Epidermal melanocyte (primary cell): ENCODE measurements around the gene AGRN.
A peak's percentile ranks its signal among the peaks of the same experiment; 100 is the strongest.
"Not testable (repeated sequence)": the region's sequence is repeated elsewhere in the genome, so short reads cannot be mapped to it uniquely, and the experiment has no call there.

ENCODE experiments used
- DNase-seq: peaks from one replicate; pipeline ENCODE4 v3.0.0; 2011; ENCODE audit warnings: low spot score; ENCODE audit not compliant: insufficient read length

AGRN gene

DNA sequence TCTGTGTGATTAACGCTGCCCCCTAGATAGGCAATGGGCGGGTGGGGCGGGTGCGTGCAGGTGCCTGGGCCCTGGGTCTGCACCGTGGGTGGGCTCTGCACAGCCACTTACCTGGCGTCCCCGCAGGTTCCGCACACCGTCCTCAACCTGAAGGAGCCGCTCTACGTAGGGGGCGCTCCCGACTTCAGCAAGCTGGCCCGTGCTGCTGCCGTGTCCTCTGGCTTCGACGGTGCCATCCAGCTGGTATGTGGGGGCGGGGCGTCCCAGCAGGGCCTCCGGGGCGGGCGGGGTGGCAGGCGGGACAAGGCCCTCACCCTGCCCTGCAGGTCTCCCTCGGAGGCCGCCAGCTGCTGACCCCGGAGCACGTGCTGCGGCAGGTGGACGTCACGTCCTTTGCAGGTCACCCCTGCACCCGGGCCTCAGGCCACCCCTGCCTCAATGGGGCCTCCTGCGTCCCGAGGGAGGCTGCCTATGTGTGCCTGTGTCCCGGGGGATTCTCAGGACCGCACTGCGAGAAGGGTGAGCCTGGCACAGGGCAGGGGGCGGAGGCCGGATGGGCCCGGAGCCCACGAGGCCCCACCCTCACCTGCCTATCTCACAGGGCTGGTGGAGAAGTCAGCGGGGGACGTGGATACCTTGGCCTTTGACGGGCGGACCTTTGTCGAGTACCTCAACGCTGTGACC is 31.3 kb downstream of the AGRN start:
- no peak for DNase-seq

- DNase-seq = no peak
These were observed 32.3 kb downstream of the AGRN start for GRCh38 chr1:1052003-1052840.

- no peak for DNase-seq
These were observed 33.1 kb downstream of the AGRN start for GRCh38 chr1:1053022-1053421.

DNA sequence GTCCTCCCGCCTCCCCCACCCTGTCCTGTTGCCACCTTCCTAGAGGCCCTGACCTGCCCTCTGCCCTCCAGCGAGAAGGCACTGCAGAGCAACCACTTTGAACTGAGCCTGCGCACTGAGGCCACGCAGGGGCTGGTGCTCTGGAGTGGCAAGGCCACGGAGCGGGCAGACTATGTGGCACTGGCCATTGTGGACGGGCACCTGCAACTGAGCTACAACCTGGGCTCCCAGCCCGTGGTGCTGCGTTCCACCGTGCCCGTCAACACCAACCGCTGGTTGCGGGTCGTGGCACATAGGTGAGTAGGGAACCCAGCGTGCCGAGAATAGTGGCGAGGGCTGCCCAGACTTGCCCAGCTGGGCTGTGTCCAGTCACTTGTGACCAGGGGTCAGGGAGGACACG is 33.8 kb downstream of the AGRN start:
- DNase-seq = no peak

- no peak for DNase-seq
These were observed 34.3 kb downstream of the AGRN start for GRCh38 chr1:1054099-1054700.

DNA sequence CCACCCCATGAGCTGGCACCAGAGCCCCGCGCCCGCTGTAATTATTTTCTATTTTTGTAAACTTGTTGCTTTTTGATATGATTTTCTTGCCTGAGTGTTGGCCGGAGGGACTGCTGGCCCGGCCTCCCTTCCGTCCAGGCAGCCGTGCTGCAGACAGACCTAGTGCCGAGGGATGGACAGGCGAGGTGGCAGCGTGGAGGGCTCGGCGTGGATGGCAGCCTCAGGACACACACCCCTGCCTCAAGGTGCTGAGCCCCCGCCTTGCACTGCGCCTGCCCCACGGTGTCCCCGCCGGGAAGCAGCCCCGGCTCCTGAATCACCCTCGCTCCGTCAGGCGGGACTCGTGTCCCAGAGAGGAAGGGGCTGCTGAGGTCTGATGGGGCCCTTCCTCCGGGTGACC is 35.1 kb downstream of the AGRN start:
- no peak for DNase-seq

DNA sequence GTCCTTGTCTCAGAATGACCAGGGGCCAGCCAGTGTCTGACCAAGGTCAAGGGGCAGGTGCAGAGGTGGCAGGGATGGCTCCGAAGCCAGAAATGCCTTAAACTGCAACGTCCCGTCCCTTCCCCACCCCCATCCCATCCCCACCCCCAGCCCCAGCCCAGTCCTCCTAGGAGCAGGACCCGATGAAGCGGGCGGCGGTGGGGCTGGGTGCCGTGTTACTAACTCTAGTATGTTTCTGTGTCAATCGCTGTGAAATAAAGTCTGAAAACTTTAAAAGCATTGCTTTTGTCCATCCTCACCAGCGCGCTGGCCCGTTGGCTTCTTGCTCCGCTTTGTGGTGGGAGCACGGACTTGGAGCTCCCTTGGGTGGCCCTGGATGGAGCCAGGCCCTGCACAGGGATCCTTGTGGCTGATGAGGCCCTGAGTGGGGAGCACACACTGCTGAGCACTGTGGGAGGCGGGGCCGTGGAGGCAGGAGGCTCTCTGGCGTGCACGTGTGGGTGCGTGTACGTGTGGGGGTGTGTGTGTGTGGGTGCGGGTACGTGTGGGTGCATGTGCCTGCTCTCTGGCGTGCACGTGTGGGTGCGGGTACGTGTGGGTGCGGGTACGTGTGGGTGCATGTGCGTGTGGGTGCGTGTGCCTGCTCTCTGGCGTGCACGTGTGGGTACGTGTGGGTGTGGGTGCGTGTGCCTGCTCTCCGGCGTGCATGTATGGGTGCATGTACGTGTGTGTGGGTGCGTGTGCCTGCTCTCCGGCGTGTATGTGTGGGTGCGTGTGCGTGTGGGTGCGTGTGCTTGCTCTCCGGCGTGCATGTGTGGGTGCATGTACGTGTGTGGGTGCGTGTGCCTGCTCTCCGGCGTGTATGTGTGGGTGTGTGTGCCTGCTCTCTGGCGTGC is 36.2 kb downstream of the AGRN start:
- DNase-seq = no peak

- DNase-seq = not testable (repeated sequence)
These were observed 37.8 kb downstream of the AGRN start for GRCh38 chr1:1057769-1058087.

GRCh38 chr1:1058088-1058905 is 38.4 kb downstream of the AGRN start:
- DNase-seq = no peak

DNA sequence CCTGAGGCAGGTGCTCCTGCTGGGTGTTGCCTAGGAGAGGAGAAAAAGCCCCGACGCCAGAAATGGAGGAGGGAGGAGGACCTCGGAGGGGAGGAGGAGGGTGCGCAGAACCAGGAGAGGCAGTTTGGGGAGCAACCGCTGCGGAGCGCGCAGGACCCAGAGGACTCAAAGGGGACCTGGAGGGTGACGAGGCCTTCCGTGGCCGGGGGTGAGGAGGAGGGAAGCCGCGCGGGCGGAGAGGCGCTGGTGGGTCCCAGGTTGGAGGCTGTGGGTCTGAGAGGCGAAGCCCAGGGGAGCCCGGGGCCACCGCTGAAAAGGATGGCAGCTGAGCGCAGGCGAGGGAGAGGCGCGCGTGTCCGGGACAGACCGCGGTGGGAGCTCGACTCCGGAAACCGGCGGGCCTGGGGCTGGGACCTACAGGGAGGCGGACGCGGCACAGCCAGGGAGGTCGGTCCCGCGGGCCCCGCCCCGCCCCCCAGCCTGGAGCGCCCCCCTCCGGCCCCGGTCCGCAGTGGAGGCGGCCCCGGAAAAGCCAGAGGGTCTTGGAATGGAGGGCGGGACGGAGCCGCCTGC is 39.1 kb downstream of the AGRN start:
- no peak for DNase-seq

DNA sequence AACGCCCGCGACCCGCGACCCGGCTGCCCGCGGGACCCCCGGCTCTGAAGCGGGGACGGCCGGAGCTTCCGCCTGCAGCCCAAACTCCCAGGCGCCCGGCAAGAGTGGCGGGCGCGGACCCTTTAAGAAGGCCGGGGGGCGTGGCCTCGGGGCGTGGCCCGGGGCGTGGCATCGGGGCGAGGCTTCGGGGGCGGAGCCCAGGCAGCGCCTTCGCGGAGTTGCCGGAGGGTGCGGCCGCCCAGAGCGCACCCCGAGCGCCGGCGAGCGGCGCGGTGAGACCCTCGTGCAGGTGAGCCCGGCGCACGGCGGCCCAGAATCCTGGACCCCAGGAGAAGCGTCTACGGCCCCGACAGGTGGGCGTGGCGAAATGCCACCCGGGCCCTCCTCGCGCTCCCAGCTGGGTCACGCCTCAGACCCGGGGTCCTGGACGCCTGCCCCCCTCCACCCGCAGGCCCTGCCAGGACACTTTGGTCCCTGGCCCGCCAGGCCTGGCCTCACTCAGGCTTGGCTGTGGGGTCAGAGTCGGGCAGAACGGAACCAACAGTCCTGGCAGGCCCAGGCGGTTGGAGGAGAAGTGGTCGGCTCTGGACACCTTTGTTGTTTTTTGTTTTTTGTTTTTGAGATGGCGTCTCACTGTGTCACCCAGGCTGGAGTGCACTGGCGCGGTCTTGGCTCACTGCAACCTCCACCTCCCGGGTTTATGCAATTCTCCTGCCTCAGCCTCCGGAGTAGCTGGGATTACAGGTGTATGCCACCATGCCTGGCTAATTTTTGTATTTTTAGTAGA is 39.8 kb downstream of the AGRN start:
- peak; percentile 98 for DNase-seq

DNA sequence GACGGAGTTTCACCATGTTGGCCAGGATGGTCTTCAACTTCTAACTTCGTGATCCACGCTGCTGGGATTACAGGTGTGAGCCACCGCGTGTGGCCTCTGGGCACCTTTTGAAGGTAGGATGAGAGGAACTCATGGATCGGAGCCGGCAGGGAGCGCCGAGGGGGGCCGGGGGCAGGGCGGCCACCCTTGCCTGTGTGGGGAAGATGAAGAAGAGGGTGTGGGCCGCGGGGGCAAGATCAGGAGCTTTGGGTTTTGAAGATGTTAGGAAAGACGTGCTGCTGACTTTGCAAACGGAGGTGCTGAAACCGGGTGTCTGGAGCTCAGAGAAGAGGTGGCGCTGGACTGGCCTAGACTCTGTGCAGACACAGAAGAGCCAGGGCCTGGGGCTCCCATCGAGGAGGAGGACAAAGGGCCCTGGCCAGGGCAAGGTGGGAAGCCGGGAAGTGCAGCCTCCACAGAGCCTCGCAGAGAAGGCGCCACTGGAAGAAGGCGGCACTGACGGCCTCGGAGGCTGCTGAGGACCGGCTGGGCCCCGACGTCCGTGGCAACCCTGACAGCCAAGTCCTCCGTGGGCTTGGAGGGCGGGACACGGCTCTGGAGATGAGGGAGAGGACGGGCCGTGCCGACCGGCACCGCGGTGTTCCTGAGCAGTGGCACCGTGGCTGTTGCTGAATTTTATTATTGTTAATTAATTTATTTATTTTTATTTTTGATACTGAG is 40.5 kb downstream of the AGRN start:
- DNase-seq = no peak

- no peak for DNase-seq
These were observed 41.9 kb downstream of the AGRN start for GRCh38 chr1:1061682-1062345.

DNA sequence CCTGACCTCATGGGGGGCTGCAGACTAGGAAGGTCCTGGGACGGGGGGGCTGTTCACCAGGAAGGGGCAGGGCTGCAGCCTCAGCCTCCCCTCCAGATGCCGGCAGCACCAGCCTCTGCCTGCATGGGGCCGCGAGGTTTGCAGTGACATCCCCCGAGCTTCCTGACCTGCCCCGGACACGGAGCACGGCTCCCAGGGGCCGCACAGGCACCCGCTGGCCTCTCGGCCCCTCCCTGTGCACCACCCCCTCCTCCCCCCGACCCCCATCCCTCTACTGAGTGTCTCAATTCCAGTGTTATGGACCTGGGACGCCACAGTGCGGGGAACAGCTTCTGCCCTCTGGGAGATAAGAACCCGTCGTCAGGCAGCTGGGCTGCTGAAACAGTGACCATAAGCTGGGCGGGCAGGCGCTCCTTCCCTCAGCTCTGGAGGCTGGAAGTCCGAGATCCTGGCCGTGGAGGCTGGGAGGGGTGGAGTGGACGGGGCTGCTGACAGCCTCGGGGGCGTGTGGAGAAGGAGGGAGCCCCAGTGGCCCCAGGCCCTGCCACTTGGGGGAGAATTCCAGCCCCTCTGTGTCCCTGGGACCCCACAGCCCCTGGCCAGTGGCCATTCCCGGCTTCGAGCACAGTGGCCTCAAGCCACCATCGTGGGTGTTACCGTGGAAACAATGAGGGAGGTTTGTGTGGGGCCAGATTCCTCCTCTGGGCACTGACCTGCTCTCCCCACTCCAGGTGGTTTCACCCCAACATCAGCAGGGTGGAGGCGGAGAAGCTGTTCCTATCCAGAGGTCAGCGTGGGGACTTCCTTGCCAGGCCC is 42.6 kb downstream of the AGRN start:
- no peak for DNase-seq

GRCh38 chr1:1063261-1063944 is 43.5 kb downstream of the AGRN start:
- DNase-seq = no peak

DNA sequence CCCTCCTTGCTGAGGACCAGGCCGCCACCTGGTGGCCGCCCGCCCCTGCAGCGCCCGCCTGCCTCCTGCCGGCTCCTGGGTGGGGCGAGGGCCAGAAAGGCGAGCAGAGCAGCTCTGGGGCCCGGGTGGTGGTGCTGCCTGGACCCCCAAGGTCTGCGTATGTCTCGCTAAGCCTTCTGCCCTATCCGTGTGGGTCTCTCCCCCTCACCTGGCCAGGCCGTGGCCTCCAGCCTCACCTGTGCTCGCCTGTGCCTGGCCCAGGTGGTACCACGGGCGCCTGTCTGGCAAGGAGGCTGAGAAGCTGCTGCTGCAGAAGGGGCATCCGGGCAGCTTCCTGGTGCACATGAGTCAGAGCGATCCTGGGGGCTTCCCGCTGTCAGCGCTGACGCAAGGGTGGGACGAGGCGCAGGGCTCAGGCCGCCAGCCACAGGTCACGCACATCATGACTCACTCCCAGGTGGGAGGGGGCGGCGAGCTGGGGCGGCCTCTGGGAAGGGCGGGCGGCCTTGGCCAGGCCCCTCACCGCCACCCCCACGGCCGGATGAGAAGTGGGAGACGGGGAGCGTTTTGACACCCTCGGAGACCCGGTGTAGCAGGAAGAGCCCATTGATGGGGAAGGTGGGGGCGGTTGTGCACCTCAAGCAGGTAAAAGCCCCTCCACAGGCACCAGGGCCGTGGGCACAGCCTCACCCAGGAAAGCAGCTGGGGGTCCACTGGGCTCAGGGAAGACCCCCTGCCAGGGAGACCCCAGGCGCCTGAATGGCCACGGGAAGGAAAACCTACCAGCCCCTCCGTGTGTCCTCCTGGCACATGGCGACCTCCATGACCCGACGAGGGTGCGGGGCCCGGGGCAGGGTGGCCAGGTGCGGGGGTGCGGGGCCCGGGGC is 44.3 kb downstream of the AGRN start:
- DNase-seq = peak; percentile 78
